ENCODE results near the gene SPINT4.

GRCh38 chr20:45775411-45775810 lies 53.3 kb downstream of the SPINT4 start:
- TF ChIP-seq FOXM1 (IDR thresholded peaks at IDR 0.05; ENCODE audit: borderline replicate concordance) (no peak), SP1 (IDR thresholded peaks at IDR 0.05) (no peak), FOXK2 (IDR thresholded peaks at IDR 0.05) (no peak), NFRKB (IDR thresholded peaks at IDR 0.05) (no peak), ELF4 (IDR thresholded peaks at IDR 0.05) (no peak), LEF1 (IDR thresholded peaks at IDR 0.05; ENCODE audit: borderline replicate concordance) (no peak), PKNOX1 (IDR thresholded peaks at IDR 0.05) (no peak), ARNT (IDR thresholded peaks at IDR 0.05) (no peak), TARDBP (IDR thresholded peaks at IDR 0.05) (no peak), CTBP1 (IDR thresholded peaks at IDR 0.05; ENCODE audit: borderline replicate concordance) (no peak)
